ENCODE results near the gene DMRTC2. TPM values are rescaled to one million over a fixed set of nuclear protein-coding genes. Genes with fewer than 3 reads are reported as not detected.

DMRTC2 gene
- polyA plus RNA-seq, 1 donor from 2014 or later: not detected

GRCh38 chr19:41837981-41838708, 6.7 kb upstream of the DMRTC2 start:
- H3K9ac ChIP-seq (ENCODE audit: low read length): no peak overlapping the region
- no peak overlapping the region for H3K27ac ChIP-seq (ENCODE audit: low read length)
- no peak overlapping the region for H2AFZ ChIP-seq (ENCODE audit: low read depth, low read length)
- no peaks in the 10 kb centered on the region for H3F3A ChIP-seq (ENCODE audit: insufficient read depth, low read length, poor library complexity, severe bottlenecking)
- TF ChIP-seq MXI1 (conservative IDR thresholded peaks at IDR 0.05; ENCODE audit: poor library complexity, severe bottlenecking): no peak
- TF ChIP-seq TAF1 (IDR thresholded peaks at IDR 0.05; ENCODE audit: low read depth): no peak
- TF ChIP-seq EP300 (conservative IDR thresholded peaks at IDR 0.05; ENCODE audit: poor library complexity, severe bottlenecking): no peak
- no peak for TF ChIP-seq POLR2AphosphoS5 (IDR thresholded peaks at IDR 0.05)
- TF ChIP-seq EZH2 (IDR thresholded peaks at IDR 0.05; ENCODE audit: borderline replicate concordance, insufficient read depth, low read length, poor library complexity, severe bottlenecking): no peak
- no peak for TF ChIP-seq RAD21 (conservative IDR thresholded peaks at IDR 0.05)
- no peak for TF ChIP-seq CTCF (IDR thresholded peaks at IDR 0.05; ENCODE audit: poor library complexity, severe bottlenecking)
- no peak for TF ChIP-seq REST (IDR thresholded peaks at IDR 0.05; ENCODE audit: borderline replicate concordance)
- TF ChIP-seq SMC3 (conservative IDR thresholded peaks at IDR 0.05; ENCODE audit: poor library complexity): no peak
- no peaks in the 10 kb centered on the region for H3K79me2 ChIP-seq (replicated peaks; ENCODE audit: insufficient read depth, low read length)
- H3K36me3 ChIP-seq (ENCODE audit: insufficient read depth, low read length): no peaks in the 10 kb centered on the region
- H3K9me3 ChIP-seq (ENCODE audit: low read length): no peaks in the 10 kb centered on the region
- H3K9me2 ChIP-seq (ENCODE audit: insufficient read depth, low read length): no peaks in the 10 kb centered on the region
- H3K4me3 ChIP-seq (ENCODE audit: low read length): no peak overlapping the region
- no peak overlapping the region for H3K4me2 ChIP-seq (ENCODE audit: low read length)
- no peaks in the 10 kb centered on the region for H3K27me3 ChIP-seq (ENCODE audit: insufficient read depth, low read depth, low read length)
- no peaks in the 10 kb centered on the region for H4K20me1 ChIP-seq (ENCODE audit: insufficient read depth)

DNA sequence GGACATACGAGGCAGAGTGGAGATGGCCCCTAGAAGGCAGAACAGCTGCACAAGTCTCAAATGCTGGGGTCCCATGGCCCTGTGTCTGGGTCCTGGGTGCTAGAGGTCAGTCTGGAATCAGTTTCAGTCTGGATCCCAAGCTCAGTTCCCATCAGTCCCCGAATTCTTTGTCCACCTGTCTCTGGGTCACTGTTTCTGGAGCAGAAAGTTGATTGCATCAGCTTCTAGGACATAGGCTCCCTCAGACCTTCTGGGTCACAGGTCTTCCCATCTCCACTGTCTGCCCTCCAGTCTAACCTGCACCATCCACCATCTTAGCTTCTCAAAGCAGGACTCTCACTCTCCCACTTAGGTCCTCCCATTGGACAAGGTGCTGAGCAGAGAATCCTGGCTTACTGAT, 5.6 kb upstream of the DMRTC2 start:
- Histone ChIP-seq H3K9ac (ENCODE audit: low read length) (no peak overlapping the region), H2AFZ (ENCODE audit: low read depth, low read length) (no peak overlapping the region), H3K9me2 (ENCODE audit: insufficient read depth, low read length) (no peaks in the 10 kb centered on the region), H4K20me1 (ENCODE audit: insufficient read depth) (no peaks in the 10 kb centered on the region), H3K4me2 (ENCODE audit: low read length) (no peak overlapping the region), H3K27ac (ENCODE audit: low read length) (no peak overlapping the region), H3K9me3 (ENCODE audit: low read length) (no peaks in the 10 kb centered on the region), H3K79me2 (replicated peaks; ENCODE audit: insufficient read depth, low read length) (no peaks in the 10 kb centered on the region), H3K4me3 (ENCODE audit: low read length) (no peak overlapping the region), H3K27me3 (ENCODE audit: insufficient read depth, low read depth, low read length) (no peaks in the 10 kb centered on the region), H3K36me3 (ENCODE audit: insufficient read depth, low read length) (no peaks in the 10 kb centered on the region), H3F3A (ENCODE audit: insufficient read depth, low read length, poor library complexity, severe bottlenecking) (no peaks in the 10 kb centered on the region)
- TF ChIP-seq REST (IDR thresholded peaks at IDR 0.05; ENCODE audit: borderline replicate concordance) (no peak), EZH2 (IDR thresholded peaks at IDR 0.05; ENCODE audit: borderline replicate concordance, insufficient read depth, low read length, poor library complexity, severe bottlenecking) (no peak), MXI1 (conservative IDR thresholded peaks at IDR 0.05; ENCODE audit: poor library complexity, severe bottlenecking) (no peak), SMC3 (conservative IDR thresholded peaks at IDR 0.05; ENCODE audit: poor library complexity) (no peak), TAF1 (IDR thresholded peaks at IDR 0.05; ENCODE audit: low read depth) (no peak), EP300 (conservative IDR thresholded peaks at IDR 0.05; ENCODE audit: poor library complexity, severe bottlenecking) (no peak), RAD21 (conservative IDR thresholded peaks at IDR 0.05) (no peak), CTCF (IDR thresholded peaks at IDR 0.05; ENCODE audit: poor library complexity, severe bottlenecking) (no peak), POLR2AphosphoS5 (IDR thresholded peaks at IDR 0.05) (no peak)

All from neural cell (in vitro differentiated cells).